ENCODE data around the gene OR4A15. TPM values are rescaled to one million over a fixed set of nuclear protein-coding genes. Genes with fewer than 3 reads are reported as not detected.

Gene OR4A15
- total RNA-seq, 4 donors from 2014 or later: not detected

GRCh38 chr11:55357560-55358184 lies 10.1 kb upstream of the OR4A15 start:
- no peak for DNase-seq
- no peak overlapping the region for H3K4me3 ChIP-seq
- H3K36me3 ChIP-seq: no peaks in the 10 kb centered on the region
- H3K27me3 ChIP-seq: no peaks in the 10 kb centered on the region
- peaks cover 0 to 6% (median 0%) of the 10 kb centered on the region in 4 donors for H3K9me3 ChIP-seq
- no peak overlapping the region for H3K27ac ChIP-seq
- TF ChIP-seq POLR2A (IDR thresholded peaks at IDR 0.05) (no peak), CTCF (IDR thresholded peaks at IDR 0.05) (no peak)
- no peaks in the 10 kb centered on the region for H3K4me1 ChIP-seq

GRCh38 chr11:55401011-55401410 lies 33.2 kb downstream of the OR4A15 start:
- no peak overlapping the region for H3K27ac ChIP-seq

More at GRCh38 chr11:55401011-55401410, 33.2 kb downstream of the OR4A15 start:
- TF ChIP-seq POLR2A (IDR thresholded peaks at IDR 0.05): no peak
- no peak for TF ChIP-seq CTCF (IDR thresholded peaks at IDR 0.05)
- Histone ChIP-seq H3K4me1 (no peaks in the 10 kb centered on the region), H3K36me3 (no peaks in the 10 kb centered on the region), H3K4me3 (no peak overlapping the region), H3K27me3 (no peaks in the 10 kb centered on the region), H3K9me3 (no peaks in the 10 kb centered on the region)
- no peak for DNase-seq

Small RNA genes within 50 kb of the gene (small RNA-seq; reads per million reads assigned to genes)
- gene OR4X7P: 0 reads per million in 2 donors

Other genes with a start within 250 kb of the OR4A15 start
- not detected for gene TRIM48, start 105.8 kb upstream of the OR4A15 start, total RNA-seq
- not detected for gene OR4A16, start 24.8 kb upstream of the OR4A15 start, total RNA-seq
- gene OR4C15, start 186.5 kb downstream of the OR4A15 start, total RNA-seq: not detected
- gene OR4C16, start 204.2 kb downstream of the OR4A15 start, total RNA-seq: not detected
- gene OR4C11, start 239.7 kb downstream of the OR4A15 start, total RNA-seq: not detected

Data from Peyer's patch (tissue), 4 donors.